OCI-LY1 (cell line): ENCODE measurements around the gene CFAP74.

Experiments
- EZH2 ChIP-seq: fragments of 200-600 bp; sonication (generic), shearing (Covaris generic); IDR thresholded peaks from 2 replicates; pipeline ENCODE4 v1.8.0; 2017; ENCODE audit warnings: borderline replicate concordance, mixed run types, mild to moderate bottlenecking, antibody characterized with exemption, low read length, moderate library complexity, mixed read lengths
- TF ChIP-seq, protein P1 (sequence below): fragments of 200-600 bp; sonication (generic), shearing (Covaris generic); IDR thresholded peaks from 2 replicates; pipeline ENCODE4 v1.5.1; 2017; ENCODE audit warnings: mild to moderate bottlenecking, antibody characterized with exemption, low read length, moderate library complexity, mixed read lengths

GRCh38 chr1:1969953-1970716 is 33.5 kb downstream of the CFAP74 start:
- TF ChIP-seq, protein P1, sequence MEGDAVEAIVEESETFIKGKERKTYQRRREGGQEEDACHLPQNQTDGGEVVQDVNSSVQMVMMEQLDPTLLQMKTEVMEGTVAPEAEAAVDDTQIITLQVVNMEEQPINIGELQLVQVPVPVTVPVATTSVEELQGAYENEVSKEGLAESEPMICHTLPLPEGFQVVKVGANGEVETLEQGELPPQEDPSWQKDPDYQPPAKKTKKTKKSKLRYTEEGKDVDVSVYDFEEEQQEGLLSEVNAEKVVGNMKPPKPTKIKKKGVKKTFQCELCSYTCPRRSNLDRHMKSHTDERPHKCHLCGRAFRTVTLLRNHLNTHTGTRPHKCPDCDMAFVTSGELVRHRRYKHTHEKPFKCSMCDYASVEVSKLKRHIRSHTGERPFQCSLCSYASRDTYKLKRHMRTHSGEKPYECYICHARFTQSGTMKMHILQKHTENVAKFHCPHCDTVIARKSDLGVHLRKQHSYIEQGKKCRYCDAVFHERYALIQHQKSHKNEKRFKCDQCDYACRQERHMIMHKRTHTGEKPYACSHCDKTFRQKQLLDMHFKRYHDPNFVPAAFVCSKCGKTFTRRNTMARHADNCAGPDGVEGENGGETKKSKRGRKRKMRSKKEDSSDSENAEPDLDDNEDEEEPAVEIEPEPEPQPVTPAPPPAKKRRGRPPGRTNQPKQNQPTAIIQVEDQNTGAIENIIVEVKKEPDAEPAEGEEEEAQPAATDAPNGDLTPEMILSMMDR: no peak
- no peak for TF ChIP-seq EZH2
